ENCODE data around the gene RBM28. TPM values are rescaled to one million over a fixed set of nuclear protein-coding genes. Genes with fewer than 3 reads are reported as not detected.

RBM28 gene
- total and polyA plus RNA-seq, 2 of the 8 experiments (the other 6 are each of a cell fraction or from before 2014, with no cell fraction given): 12.8 to 65.3 TPM

DNA sequence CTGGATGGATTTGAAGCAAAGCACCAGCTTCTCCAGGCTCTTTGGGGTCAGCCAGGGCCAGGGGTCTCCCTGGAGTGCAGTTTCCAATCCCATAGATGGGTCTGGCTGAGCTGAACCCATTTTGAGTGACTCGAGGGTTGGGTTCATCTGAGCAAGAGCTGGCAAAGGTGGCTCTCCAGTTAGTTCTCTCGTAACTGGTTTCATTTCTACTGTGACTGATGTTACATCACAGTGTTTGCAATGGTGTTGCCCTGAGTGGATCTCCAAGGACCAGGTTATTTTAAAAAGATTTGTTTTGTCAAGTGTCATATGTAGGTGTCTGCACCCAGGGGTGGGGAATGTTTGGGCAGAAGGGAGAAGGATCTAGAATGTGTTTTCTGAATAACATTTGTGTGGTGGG, 88.4 kb downstream of the RBM28 start (continued):
- TF ChIP-seq SIN3A (conservative IDR thresholded peaks at IDR 0.05 in 1 of 2, IDR thresholded peaks at IDR 0.05 in 1 of 2; ENCODE audit: low read depth in 1 of 2, low read length in 2 of 2): no peak
- TF ChIP-seq HDAC2 (IDR thresholded peaks at IDR 0.05; ENCODE audit: borderline replicate concordance in 1 of 2, low read depth in 2 of 2, low read length in 2 of 2): no peak
- no peak for TF ChIP-seq POU5F1 (IDR thresholded peaks at IDR 0.05; ENCODE audit: low read depth, low read length)
- no peak for TF ChIP-seq CEBPB (IDR thresholded peaks at IDR 0.05; ENCODE audit: low read depth, low read length)
- TF ChIP-seq, protein P1, sequence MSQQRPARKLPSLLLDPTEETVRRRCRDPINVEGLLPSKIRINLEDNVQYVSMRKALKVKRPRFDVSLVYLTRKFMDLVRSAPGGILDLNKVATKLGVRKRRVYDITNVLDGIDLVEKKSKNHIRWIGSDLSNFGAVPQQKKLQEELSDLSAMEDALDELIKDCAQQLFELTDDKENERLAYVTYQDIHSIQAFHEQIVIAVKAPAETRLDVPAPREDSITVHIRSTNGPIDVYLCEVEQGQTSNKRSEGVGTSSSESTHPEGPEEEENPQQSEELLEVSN (IDR thresholded peaks at IDR 0.05): no peak
